Upper lobe of left lung (tissue), 6 donors: ENCODE results near the gene HOMER1. TPM values are rescaled to one million over a fixed set of nuclear protein-coding genes. Genes with fewer than 3 reads are reported as not detected.
"Not testable (repeated sequence)": the region's sequence is repeated elsewhere in the genome, so short reads cannot be mapped to it uniquely, and the experiment has no call there.

Source experiments
- ATAC-seq, 2 donors: fragments of 200-7000 bp; cut with Tn5 transposase; one replicate each; pipeline ENCODE4 v1.9.1; 2022; ENCODE audit warnings: mild to moderate bottlenecking in 2 of 2, moderate library complexity in 2 of 2; ENCODE audit not compliant: low FRiP score in 2 of 2
- DNase-seq, 2 donors: peaks; one replicate each; pipeline ENCODE4 v3.0.0-alpha.2; 2019 to 2020
- H3K27ac ChIP-seq, 4 donors: fragments of 200-600 bp; sonication (generic); one replicate each; pipeline ENCODE4 v1.5.1; 2016 to 2019
- H3K27me3 ChIP-seq, 4 donors: fragments of 200-600 bp; sonication (generic); one replicate each; pipeline ENCODE4 v1.5.1; 2017 to 2019
- H3K36me3 ChIP-seq, 4 donors: fragments of 200-600 bp; sonication (generic); one replicate each; pipeline ENCODE4 v1.5.1; 2016 to 2019
- H3K4me1 ChIP-seq, 4 donors: fragments of 200-600 bp; sonication (generic); one replicate each; pipeline ENCODE4 v1.5.1; 2018 to 2019
- H3K4me3 ChIP-seq, 4 donors: fragments of 200-600 bp; sonication (generic); one replicate each; pipeline ENCODE4 v1.5.1; 2017 to 2019; ENCODE audit warnings: mild to moderate bottlenecking in 2 of 4, moderate library complexity in 1 of 4
- H3K9me3 ChIP-seq, 4 donors: fragments of 200-600 bp; sonication (generic); one replicate each; pipeline ENCODE4 v1.5.1; 2018 to 2019
- CTCF ChIP-seq, 6 experiments: fragments of 450-650 bp in 4 of 6; fragments of 200-600 bp in 2 of 6; sonication (generic) in 2 of 6; IDR thresholded peaks; one replicate each; pipeline ENCODE4 v1.5.1; 2016 to 2019; ENCODE audit warnings: antibody characterized with exemption in 6 of 6
- EP300 ChIP-seq, 4 donors: sonication (generic); formaldehyde crosslinking; IDR thresholded peaks; one replicate each; pipeline ENCODE4 v1.5.1; 2017; ENCODE audit warnings: antibody characterized with exemption in 4 of 4, control low read depth in 2 of 4
- POLR2A ChIP-seq, 4 donors: fragments of 450-650 bp; IDR thresholded peaks; one replicate each; pipeline ENCODE4 v1.5.1; 2016 to 2017; ENCODE audit warnings: antibody characterized with exemption in 4 of 4, mild to moderate bottlenecking in 2 of 4
- POLR2AphosphoS5 ChIP-seq, 2 donors: sonication (generic); formaldehyde crosslinking; IDR thresholded peaks; one replicate each; pipeline ENCODE4 v1.5.1; 2017; ENCODE audit warnings: antibody characterized with exemption in 2 of 2
- WGBS, 2 donors: methylation state at CpG; one replicate each; pipeline ENCODE4 v1.1.5; 2017 to 2018; 5-methylcytosine and 5-hydroxymethylcytosine counted together
- total RNA-seq, 6 donors: library from RNA; depleted of rRNA in 4 of 6; stranded (reverse); fragments of >200 nt in 4 of 6; gene quantifications; one replicate each; pipeline versions ENCODE4 v1.1.0 to v1.2.1, GENCODE V29; 2016 to 2021
- donor health status: DM: no; HTN: no; CAD: no; lungs with moderate emphysema.
- donor health status: DM: no; HTN: yes; CAD: no; lungs with severe emphysema.

HOMER1 gene
- total RNA-seq, 6 donors from 2014 or later: 5.2 to 22.0 (median 9.7) TPM

- TF ChIP-seq POLR2AphosphoS5 (IDR thresholded peaks at IDR 0.05): no peak
- TF ChIP-seq POLR2A (IDR thresholded peaks at IDR 0.05): no peak
- TF ChIP-seq CTCF (IDR thresholded peaks at IDR 0.05): no peak
- no peak for TF ChIP-seq EP300 (IDR thresholded peaks at IDR 0.05)
- Histone ChIP-seq H3K27ac (no peak overlapping the region), H3K27me3 (no peaks in the 10 kb centered on the region), H3K4me3 (no peak overlapping the region), H3K9me3 (peaks cover 0 to 9% (median 3%) of the 10 kb centered on the region in 4 donors), H3K4me1 (no peaks in the 10 kb centered on the region), H3K36me3 (no peaks in the 10 kb centered on the region)
- no peak for DNase-seq
- WGBS, 2 donors: 100% methylated on average over 1 of the region's 1 CpG
- ATAC-seq: no peak
These were observed 7.2 kb upstream of the HOMER1 start for GRCh38 chr5:79521156-79521555.

GRCh38 chr5:79518718-79519117 is 4.8 kb upstream of the HOMER1 start:
- H3K9me3 ChIP-seq: no peaks in the 10 kb centered on the region
- H3K27me3 ChIP-seq: no peaks in the 10 kb centered on the region
- 72 to 84% methylated on average over 1 of the region's 1 CpG for WGBS, 2 donors
- no peaks in the 10 kb centered on the region for H3K36me3 ChIP-seq
- DNase-seq: no peak
- no peak overlapping the region for H3K4me3 ChIP-seq
- no peak overlapping the region for H3K27ac ChIP-seq
- H3K4me1 ChIP-seq: peaks cover 0 to under 1% (median 0%) of the 10 kb centered on the region in 4 donors
- TF ChIP-seq POLR2A (IDR thresholded peaks at IDR 0.05): no peak
- TF ChIP-seq POLR2AphosphoS5 (IDR thresholded peaks at IDR 0.05): no peak
- TF ChIP-seq CTCF (IDR thresholded peaks at IDR 0.05): no peak
- TF ChIP-seq EP300 (IDR thresholded peaks at IDR 0.05): no peak
- ATAC-seq: no peak

DNA sequence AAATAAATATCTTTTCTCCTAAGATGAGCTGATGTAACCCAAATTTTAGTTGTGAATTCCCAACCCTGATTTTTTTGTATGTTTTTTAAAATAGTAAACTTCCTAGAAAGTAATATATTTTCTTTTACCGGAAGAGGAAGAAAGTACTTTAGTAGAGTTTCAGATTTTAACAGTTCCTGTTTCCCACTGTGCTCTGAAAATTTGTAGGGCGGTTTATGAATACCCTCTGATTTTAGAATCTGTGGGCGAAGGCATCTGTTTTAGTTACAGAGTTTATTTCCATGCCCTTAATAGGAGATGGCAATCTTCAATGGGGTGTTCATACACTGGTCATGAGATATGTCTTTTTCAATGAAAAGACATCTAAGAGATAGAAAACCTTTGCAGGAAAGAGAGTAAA is 3.7 kb upstream of the HOMER1 start:
- no peak overlapping the region for H3K27ac ChIP-seq
- TF ChIP-seq POLR2AphosphoS5 (IDR thresholded peaks at IDR 0.05) (no peak), EP300 (IDR thresholded peaks at IDR 0.05) (no peak), CTCF (IDR thresholded peaks at IDR 0.05) (no peak), POLR2A (IDR thresholded peaks at IDR 0.05) (no peak)
- 73 to 84% methylated on average over 3 of the region's 3 CpGs for WGBS, 2 donors

DNA sequence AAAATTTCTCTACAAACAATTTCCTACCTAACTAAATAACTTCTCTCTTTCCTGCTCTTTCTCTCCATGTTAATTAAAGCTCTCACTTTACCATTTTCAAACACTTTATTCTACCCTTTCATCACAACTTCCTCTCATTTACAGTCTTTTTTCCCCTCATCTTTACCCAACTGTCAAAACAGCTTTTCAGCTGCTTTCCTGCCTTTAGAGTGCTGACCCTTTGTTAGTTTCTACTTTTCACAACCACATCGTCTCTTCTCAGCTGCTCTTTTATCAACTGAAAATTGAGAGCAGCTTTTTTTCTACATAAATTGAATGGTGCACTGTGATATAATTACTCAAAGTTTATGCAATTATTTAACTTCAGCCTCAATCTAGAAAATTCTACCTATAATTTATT is 3.1 kb upstream of the HOMER1 start:
- Histone ChIP-seq H3K36me3 (no peaks in the 10 kb centered on the region), H3K9me3 (no peaks in the 10 kb centered on the region), H3K4me3 (no peak overlapping the region), H3K27me3 (peaks cover 0 to 14% (median 3%) of the 10 kb centered on the region in 4 donors), H3K27ac (no peak overlapping the region), H3K4me1 (peaks cover 5 to 18% (median 14%) of the 10 kb centered on the region in 4 donors)
- TF ChIP-seq POLR2AphosphoS5 (IDR thresholded peaks at IDR 0.05) (no peak), POLR2A (IDR thresholded peaks at IDR 0.05) (no peak), CTCF (IDR thresholded peaks at IDR 0.05) (no peak), EP300 (IDR thresholded peaks at IDR 0.05) (no peak)
- DNase-seq (no peak), ATAC-seq (no peak)
- WGBS, 2 donors: 54 to 63% methylated on average over 1 of the region's 1 CpG

More for the DNA sequence above, 3.7 kb upstream of the HOMER1 start:
- Histone ChIP-seq H3K4me3 (no peak overlapping the region), H3K9me3 (no peaks in the 10 kb centered on the region), H3K4me1 (peaks cover 5 to 12% (median 10%) of the 10 kb centered on the region in 4 donors), H3K27me3 (peaks cover 0 to 8% (median 2%) of the 10 kb centered on the region in 4 donors), H3K36me3 (no peaks in the 10 kb centered on the region)
- DNase-seq (no peak), ATAC-seq (no peak)

DNA sequence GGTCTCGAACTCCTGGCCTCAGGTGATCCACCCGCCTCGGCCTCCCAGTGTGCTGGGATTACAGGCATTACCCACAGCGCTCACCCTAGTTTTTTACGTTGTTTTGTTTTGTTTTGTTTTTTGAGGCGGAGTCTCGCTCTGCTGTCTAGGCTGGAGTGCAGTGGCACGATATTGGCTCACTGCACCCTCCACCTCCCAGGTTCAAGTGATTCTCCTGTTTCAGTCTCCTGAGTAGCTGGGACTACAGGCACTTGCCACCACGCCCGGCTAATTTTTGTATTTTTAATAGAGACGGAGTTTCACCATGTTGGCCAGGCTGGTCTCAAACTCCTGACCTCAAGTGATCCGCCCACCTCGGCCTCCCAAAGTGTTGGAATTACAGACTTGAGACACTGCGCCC is 2.4 kb upstream of the HOMER1 start:
- not testable (repeated sequence) for H3K4me3 ChIP-seq, H3K9me3 ChIP-seq, ATAC-seq, H3K27ac ChIP-seq, H3K36me3 ChIP-seq, DNase-seq
- Histone ChIP-seq H3K27me3 (peaks cover 0 to 18% (median 5%) of the 10 kb centered on the region in 4 donors), H3K4me1 (peaks cover 5 to 21% (median 14%) of the 10 kb centered on the region in 4 donors)
- WGBS, 2 donors: 91 to 92% methylated on average over 13 to 14 of the region's 14 CpGs
